Naive thymus-derived CD4-positive, alpha-beta T cell (primary cell): ENCODE measurements around the gene GPR82. TPM values are rescaled to one million over a fixed set of nuclear protein-coding genes. Genes with fewer than 3 reads are reported as not detected.

Experiments used
- ATAC-seq: fragments of 150-1000 bp; cut with Tn5 transposase; 2 replicates; pipeline ENCODE4 v1.10.0; 2021; ENCODE audit warnings: mild to moderate bottlenecking, moderate library complexity
- CTCF ChIA-PET: fragments of 350-600 bp; sonication (Branson Sonifier 250); formaldehyde crosslinking; loops from one replicate; lab custom pipeline; 2021; ENCODE audit warnings: antibody characterized with exemption; lab: Charles Lee
- POLR2A ChIA-PET: fragments of 350-600 bp; sonication (Branson Sonifier 250); formaldehyde crosslinking; loops from one replicate; lab custom pipeline; 2021; ENCODE audit warnings: antibody characterized with exemption, inconsistent platforms; lab: Charles Lee
- DNase-seq, 9 donors: peaks; one replicate each; pipeline versions ENCODE4 v3.0.0 to v3.0.0-alpha.2; 2020 to 2022; ENCODE audit warnings: mixed read lengths in 1 of 9
- H3K27ac ChIP-seq: one replicate; pipeline ENCODE4 v1.7.0; 2013; ENCODE audit warnings: mild to moderate bottlenecking, low read depth, low read length, moderate library complexity
- H3K27me3 ChIP-seq, 2 donors: one replicate each; pipeline ENCODE4 v1.7.0; 2013; ENCODE audit warnings: low read length in 2 of 2, mild to moderate bottlenecking in 2 of 2, moderate library complexity in 2 of 2; ENCODE audit not compliant: control insufficient read depth in 2 of 2, insufficient read depth in 2 of 2
- H3K36me3 ChIP-seq, 3 experiments: 1 replicate in 2 of 3; 2 replicates in 1 of 3; pipeline ENCODE4 v1.7.0; 2013; ENCODE audit warnings: low read length in 3 of 3, mild to moderate bottlenecking in 3 of 3, moderate library complexity in 1 of 3; ENCODE audit not compliant: insufficient read depth in 3 of 3, control insufficient read depth in 2 of 3
- H3K4me1 ChIP-seq, 2 donors: one replicate each; pipeline ENCODE4 v1.7.0; 2013; ENCODE audit warnings: low read length in 2 of 2, mild to moderate bottlenecking in 2 of 2, moderate library complexity in 1 of 2; ENCODE audit not compliant: control insufficient read depth in 2 of 2, insufficient read depth in 2 of 2
- H3K4me3 ChIP-seq: 2 replicates; pipeline ENCODE4 v1.7.0; 2013; ENCODE audit warnings: mild to moderate bottlenecking, low read length
- H3K9me3 ChIP-seq, 3 experiments: 1 replicate in 2 of 3; 2 replicates in 1 of 3; pipeline ENCODE4 v1.7.0; 2013; ENCODE audit warnings: low read length in 3 of 3; ENCODE audit not compliant: control insufficient read depth in 2 of 3
- H3K27ac Mint-ChIP-seq, 9 donors: one replicate each; pipeline ENCODE4 v1.8.0; 2020 to 2022; ENCODE audit warnings: mixed read lengths in 9 of 9, mild to moderate bottlenecking in 8 of 9, moderate library complexity in 5 of 9, inconsistent platforms in 2 of 9
- H3K27me3 Mint-ChIP-seq, 5 donors: one replicate each; pipeline ENCODE4 v1.8.0; 2021 to 2022; ENCODE audit warnings: mixed read lengths in 5 of 5, mild to moderate bottlenecking in 1 of 5
- H3K36me3 Mint-ChIP-seq, 5 donors: one replicate each; pipeline ENCODE4 v1.8.0; 2020 to 2022; ENCODE audit warnings: mixed read lengths in 5 of 5, mild to moderate bottlenecking in 3 of 5, inconsistent platforms in 1 of 5
- H3K4me1 Mint-ChIP-seq, 7 donors: one replicate each; pipeline ENCODE4 v1.8.0; 2020 to 2022; ENCODE audit warnings: mixed read lengths in 7 of 7, mild to moderate bottlenecking in 3 of 7, inconsistent platforms in 1 of 7
- H3K4me3 Mint-ChIP-seq, 10 donors: one replicate each; pipeline ENCODE4 v1.8.0; 2020 to 2022; ENCODE audit warnings: mild to moderate bottlenecking in 10 of 10, mixed read lengths in 10 of 10, moderate library complexity in 6 of 10, inconsistent platforms in 2 of 10
- H3K9me3 Mint-ChIP-seq, 11 donors: one replicate each; pipeline ENCODE4 v1.8.0; 2020 to 2022; ENCODE audit warnings: mixed read lengths in 11 of 11, mild to moderate bottlenecking in 4 of 11, inconsistent platforms in 1 of 11, moderate library complexity in 1 of 11
- intact Hi-C, 2 donors: fragments of 100-400 bp; cut with micrococcal nuclease; formaldehyde crosslinking; loops; one replicate each; pipeline ENCODE4 v1.15.1; 2023
- polyA plus RNA-seq, 2 donors: library from polyadenylated mRNA; unstranded; fragments of 300-500 nt; fragmentation: Illumina TruSeq; gene quantifications; one replicate each; pipeline ENCODE4 v1.2.3, GENCODE V29; 2021
- total RNA-seq, 6 experiments: library from RNA in 5 of 6; stranded (reverse) in 5 of 6; gene quantifications; 1 replicate in 5 of 6; 2 replicates in 1 of 6; pipeline ENCODE4 v1.2.3 and lab custom pipeline; 2021 to 2026

Gene GPR82
- total and polyA plus RNA-seq, 7 experiments from 2014 or later: 0.16 to 0.59 (median 0.36) TPM; not detected in 3

- no peak for ATAC-seq
These were observed 37.7 kb downstream of the GPR82 start for GRCh38 chrX:41761702-41762101.

GRCh38 chrX:41779030-41779564 lies 55.1 kb downstream of the GPR82 start:
- intact Hi-C loops: no loop called here
- POLR2A ChIA-PET: no interaction called here
- Mint-ChIP-seq H3K9me3 (no peaks in the 10 kb centered on the region), H3K36me3 (peaks cover 0 to 10% (median 4%) of the 10 kb centered on the region in 5 donors), H3K4me1 (peaks cover 0 to 22% (median 7%) of the 10 kb centered on the region in 7 donors), H3K27me3 (no peaks in the 10 kb centered on the region), H3K27ac (no peak overlapping the region), H3K4me3 (no peak overlapping the region)
- no peaks in the 10 kb centered on the region for H3K4me1 ChIP-seq
- H3K9me3 ChIP-seq: no peaks in the 10 kb centered on the region
- ATAC-seq (no peak), DNase-seq (no peak)
- H3K27me3 ChIP-seq: no peaks in the 10 kb centered on the region
- no peak overlapping the region for H3K27ac ChIP-seq
- H3K36me3 ChIP-seq: no peaks in the 10 kb centered on the region
- CTCF ChIA-PET: interaction anchor here (1.4 kb wide), 1 partner anchor 1974 kb away, joined by 4 read pairs; no protein-coding TSS in a partner anchor
- no peak overlapping the region for H3K4me3 ChIP-seq

More at GRCh38 chrX:41761702-41762101, 37.7 kb downstream of the GPR82 start:
- ChIA-PET CTCF (no interaction called here), POLR2A (no interaction called here)
- no peak for DNase-seq
- peaks cover 0 to 2% (median 0%) of the 10 kb centered on the region in 5 donors for H3K36me3 Mint-ChIP-seq
- H3K4me1 Mint-ChIP-seq: peaks cover 0 to 28% (median 10%) of the 10 kb centered on the region in 7 donors
- no peak overlapping the region for H3K4me3 Mint-ChIP-seq
- intact Hi-C loops: loop anchor here in 1 of 2 donors (10.0 kb wide), 1 partner anchor 487 kb away; no protein-coding TSS in a partner anchor
- Histone ChIP-seq H3K27me3 (no peaks in the 10 kb centered on the region), H3K4me3 (no peak overlapping the region), H3K27ac (no peak overlapping the region), H3K36me3 (no peaks in the 10 kb centered on the region), H3K4me1 (no peaks in the 10 kb centered on the region), H3K9me3 (no peaks in the 10 kb centered on the region)
- H3K27me3 Mint-ChIP-seq: no peaks in the 10 kb centered on the region
- H3K9me3 Mint-ChIP-seq: no peaks in the 10 kb centered on the region
- H3K27ac Mint-ChIP-seq: no peak overlapping the region

Other genes with a start within 250 kb of the GPR82 start
- gene GPR34, start 35.2 kb upstream of the GPR82 start, total RNA-seq: 1 to 10 TPM in 1 of 5 experiments, under 1 TPM in 4; 0.12 to 2.1 (median 0.80) TPM
- gene GPR34, start 35.2 kb upstream of the GPR82 start, polyA plus RNA-seq: under 1 TPM in 1 of 2 donors, not detected in 1; 0.16 TPM
- gene CASK, start 199.4 kb downstream of the GPR82 start, total RNA-seq: 10 to 100 TPM; 31.5 to 72.4 (median 65.0) TPM
- gene CASK, start 199.4 kb downstream of the GPR82 start, polyA plus RNA-seq: 1 to 10 TPM; 5.6 to 6.1 TPM